ENCODE measurements around the gene RBM10. TPM values are rescaled to one million over a fixed set of nuclear protein-coding genes. Genes with fewer than 3 reads are reported as not detected.

RBM10 gene
- total and polyA plus RNA-seq, 12 donors, result 23.1 to 32.1 (median 26.8) TPM

DNA sequence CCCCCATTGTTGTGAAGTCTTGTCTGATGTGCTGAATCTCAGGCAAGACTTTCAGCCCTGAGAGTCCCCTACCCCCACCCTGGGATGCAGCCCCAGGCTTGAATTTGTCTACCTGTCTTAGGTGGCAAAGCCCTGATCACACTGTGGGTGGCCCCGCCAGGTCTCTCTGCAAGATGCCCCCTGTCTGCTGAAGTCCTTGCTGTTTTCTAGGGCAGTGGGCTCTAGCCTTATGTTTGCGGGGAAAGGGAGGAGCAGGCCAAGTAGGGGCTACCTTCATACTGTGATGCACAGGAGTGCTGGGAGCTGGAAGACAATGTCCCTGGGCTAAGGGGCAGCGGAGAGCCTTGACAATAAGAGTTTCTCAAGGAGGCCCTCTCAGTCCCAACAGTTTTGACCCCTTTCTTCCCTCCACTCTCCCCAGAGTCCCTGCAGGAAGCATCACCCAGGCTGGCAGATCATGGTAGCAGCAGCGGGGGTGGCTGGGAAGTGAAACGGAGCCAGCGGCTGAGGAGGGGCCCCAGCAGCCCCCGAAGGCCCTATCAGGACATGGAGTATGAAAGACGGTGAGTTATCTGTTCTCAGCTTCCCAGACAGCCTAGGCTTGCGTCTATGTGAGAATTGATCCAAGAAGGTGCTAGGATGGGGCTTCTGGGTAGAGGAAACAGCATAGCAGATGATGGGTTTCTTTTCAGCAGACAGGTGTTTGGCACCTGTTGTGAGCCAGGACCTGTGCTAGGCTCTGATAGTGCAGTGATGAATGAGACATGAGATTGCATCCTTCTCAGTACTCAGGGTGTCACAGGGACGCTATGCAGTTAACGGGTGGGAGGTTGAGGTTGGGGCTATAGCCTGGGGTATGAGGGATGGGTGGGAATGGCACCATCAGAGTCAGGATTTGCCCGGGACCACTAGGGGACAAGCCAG, 2.2 kb downstream of the RBM10 start:
- H3K4me3 ChIP-seq, result peak overlapping the region in 4 of 10 donors; percentile 63 to 89 (median 78)
- WGBS, 2 donors, result 61 to 73% methylated on average over 11 to 12 of the region's 12 CpGs
- DNase-seq (no peak), ATAC-seq (no peak)
- H3K36me3 ChIP-seq, result peaks cover 0 to 29% (median 0%) of the 10 kb centered on the region in 9 donors
- H3K27ac ChIP-seq, result peak overlapping the region in 2 of 10 donors; percentile 96 to 97
- peaks cover 0 to 16% (median 0%) of the 10 kb centered on the region in 7 donors for H3K27me3 ChIP-seq
- H3K4me1 ChIP-seq, result peaks cover 0 to 33% (median 19%) of the 10 kb centered on the region in 9 donors
- intact Hi-C loops (cut with DNase I), result no loop called here
- H3K9me3 ChIP-seq, result no peaks in the 10 kb centered on the region
- TF ChIP-seq, protein P1, sequence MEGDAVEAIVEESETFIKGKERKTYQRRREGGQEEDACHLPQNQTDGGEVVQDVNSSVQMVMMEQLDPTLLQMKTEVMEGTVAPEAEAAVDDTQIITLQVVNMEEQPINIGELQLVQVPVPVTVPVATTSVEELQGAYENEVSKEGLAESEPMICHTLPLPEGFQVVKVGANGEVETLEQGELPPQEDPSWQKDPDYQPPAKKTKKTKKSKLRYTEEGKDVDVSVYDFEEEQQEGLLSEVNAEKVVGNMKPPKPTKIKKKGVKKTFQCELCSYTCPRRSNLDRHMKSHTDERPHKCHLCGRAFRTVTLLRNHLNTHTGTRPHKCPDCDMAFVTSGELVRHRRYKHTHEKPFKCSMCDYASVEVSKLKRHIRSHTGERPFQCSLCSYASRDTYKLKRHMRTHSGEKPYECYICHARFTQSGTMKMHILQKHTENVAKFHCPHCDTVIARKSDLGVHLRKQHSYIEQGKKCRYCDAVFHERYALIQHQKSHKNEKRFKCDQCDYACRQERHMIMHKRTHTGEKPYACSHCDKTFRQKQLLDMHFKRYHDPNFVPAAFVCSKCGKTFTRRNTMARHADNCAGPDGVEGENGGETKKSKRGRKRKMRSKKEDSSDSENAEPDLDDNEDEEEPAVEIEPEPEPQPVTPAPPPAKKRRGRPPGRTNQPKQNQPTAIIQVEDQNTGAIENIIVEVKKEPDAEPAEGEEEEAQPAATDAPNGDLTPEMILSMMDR (IDR thresholded peaks at IDR 0.05), result no peak

DNA sequence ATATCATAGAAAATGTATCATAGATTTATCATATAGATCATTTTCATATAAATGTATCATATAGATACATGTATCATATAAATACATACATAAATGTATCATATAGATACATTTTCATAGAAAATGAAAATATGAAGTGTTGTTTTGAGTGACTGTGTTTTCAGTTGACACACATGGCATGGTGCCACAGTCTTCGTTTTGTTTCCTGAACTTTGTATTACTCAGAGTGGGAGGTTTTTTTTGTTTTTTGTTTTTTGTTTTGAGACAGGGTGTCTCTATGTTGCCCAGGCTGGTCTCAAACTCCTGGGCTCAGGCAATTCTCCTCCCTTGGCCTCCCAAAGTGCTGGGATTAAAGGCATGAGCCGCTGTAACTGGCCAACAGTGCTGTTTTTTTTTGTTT, 3.9 kb downstream of the RBM10 start:
- DNase-seq, result no peak
- Histone ChIP-seq H3K9me3 (no peaks in the 10 kb centered on the region), H3K4me1 (peaks cover 0 to 24% (median 15%) of the 10 kb centered on the region in 9 donors), H3K27me3 (peaks cover 0 to 19% (median 0%) of the 10 kb centered on the region in 7 donors), H3K36me3 (peaks cover 0 to 35% (median 0%) of the 10 kb centered on the region in 9 donors), H3K27ac (no peak overlapping the region), H3K4me3 (no peak overlapping the region)
- intact Hi-C loops (cut with DNase I), result no loop called here
- TF ChIP-seq, protein P1 (IDR thresholded peaks at IDR 0.05), result no peak
- 48 to 68% methylated on average over 2 of the region's 2 CpGs for WGBS, 2 donors
- no peak for ATAC-seq

DNA sequence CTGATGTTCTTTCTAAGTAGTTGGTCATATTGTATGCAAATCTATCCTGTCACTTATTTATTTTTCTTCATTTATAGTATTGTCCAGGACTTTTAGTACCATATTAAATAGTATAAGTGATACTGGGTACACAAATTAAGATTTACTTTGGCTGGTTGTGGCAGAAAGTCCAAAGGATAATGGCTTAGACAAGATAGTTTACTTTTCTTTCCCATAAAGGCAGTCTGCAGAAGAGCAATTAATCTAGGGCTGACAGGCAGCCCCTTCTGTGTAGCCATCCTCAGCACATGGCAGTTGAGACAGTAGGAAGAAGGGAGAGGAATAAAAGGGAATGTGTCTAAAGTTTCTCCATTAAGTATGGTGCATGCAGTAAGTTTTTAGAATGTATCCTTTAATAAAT, 6.4 kb downstream of the RBM10 start:
- peaks cover 0 to 51% (median 0%) of the 10 kb centered on the region in 9 donors for H3K36me3 ChIP-seq
- H3K27me3 ChIP-seq, result peaks cover 0 to 33% (median 0%) of the 10 kb centered on the region in 7 donors
- ATAC-seq (no peak), DNase-seq (no peak)
- H3K4me3 ChIP-seq, result no peak overlapping the region
- H3K9me3 ChIP-seq, result no peaks in the 10 kb centered on the region
- intact Hi-C loops (cut with DNase I), result no loop called here
- TF ChIP-seq, protein P1 (IDR thresholded peaks at IDR 0.05), result no peak
- no peak overlapping the region for H3K27ac ChIP-seq
- peaks cover 0 to 19% (median 11%) of the 10 kb centered on the region in 9 donors for H3K4me1 ChIP-seq

DNA sequence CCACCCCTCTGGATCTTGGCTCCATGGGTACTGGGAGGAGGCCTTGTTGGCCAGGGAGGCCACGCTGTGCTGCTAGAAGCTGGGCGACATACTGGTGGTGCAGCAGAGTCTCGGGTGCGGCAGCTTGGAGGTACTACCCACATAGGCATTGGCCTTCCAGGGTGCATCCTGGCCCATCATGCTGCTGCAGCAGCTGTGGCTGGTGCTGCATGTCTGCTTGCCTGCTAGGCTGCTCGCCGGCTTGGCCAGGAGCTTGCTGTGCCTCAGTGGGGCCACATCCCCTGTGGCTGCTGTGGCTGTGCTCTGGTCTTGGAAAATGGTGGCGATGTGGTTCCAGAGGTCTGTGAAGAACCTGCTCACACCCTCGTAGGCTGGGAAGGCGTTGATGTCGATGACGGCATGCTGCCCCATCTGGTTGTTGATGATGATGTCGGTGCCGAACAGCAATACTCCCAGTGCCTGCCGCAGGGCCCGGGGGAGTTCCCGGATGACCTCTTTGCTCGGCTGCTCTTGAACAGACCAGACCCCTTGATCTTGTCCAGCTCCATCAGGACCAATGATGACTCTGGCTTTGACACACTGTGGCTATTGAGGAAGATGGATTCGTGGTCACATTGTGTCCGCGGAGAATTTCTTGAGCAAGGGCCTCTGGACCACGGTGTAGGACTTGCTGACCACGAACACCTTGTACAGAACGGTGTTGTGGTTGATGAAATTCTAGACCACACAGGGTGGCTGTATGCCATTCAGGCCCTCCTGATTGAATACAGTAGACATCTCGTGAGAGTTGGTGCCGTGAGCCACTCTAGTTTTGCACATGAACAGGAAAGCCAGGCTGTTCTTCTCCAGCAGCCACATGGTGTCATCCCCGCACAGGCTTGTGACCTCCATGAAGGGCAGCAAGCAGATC, 11.8 kb downstream of the RBM10 start:
- ATAC-seq, result peak in 2 of 8 donors; percentile 25 to 42
- Histone ChIP-seq H3K36me3 (peaks cover 0 to 54% (median 0%) of the 10 kb centered on the region in 9 donors), H3K27me3 (peaks cover 0 to 65% (median 0%) of the 10 kb centered on the region in 7 donors), H3K27ac (no peak overlapping the region), H3K4me1 (no peaks in the 10 kb centered on the region), H3K4me3 (no peak overlapping the region), H3K9me3 (peaks cover 0 to 6% (median 0%) of the 10 kb centered on the region in 11 donors)
- WGBS, 2 donors, result 90% methylated on average over 26 of the region's 26 CpGs
- intact Hi-C loops (cut with DNase I), result no loop called here
- no peak for DNase-seq
- TF ChIP-seq, protein P1 (IDR thresholded peaks at IDR 0.05), result no peak
